ENCODE results near the gene CDKL1. TPM values are rescaled to one million over a fixed set of nuclear protein-coding genes. Genes with fewer than 3 reads are reported as not detected.

CDKL1 gene
- total RNA-seq, 1 experiment from 2014 or later: 2.4 TPM

- no peaks in the 10 kb centered on the region for H3K9me3 ChIP-seq (ENCODE audit: insufficient read depth, low read depth)
- DNase-seq: no peak
- no TSS peak for BruUV-seq (replicated peaks)
- no peaks in the 10 kb centered on the region for H3K79me2 ChIP-seq (ENCODE audit: low read depth)
- no peak overlapping the region for H3K4me2 ChIP-seq
- no peak overlapping the region for H3K4me3 ChIP-seq
- TF ChIP-seq, protein P1, sequence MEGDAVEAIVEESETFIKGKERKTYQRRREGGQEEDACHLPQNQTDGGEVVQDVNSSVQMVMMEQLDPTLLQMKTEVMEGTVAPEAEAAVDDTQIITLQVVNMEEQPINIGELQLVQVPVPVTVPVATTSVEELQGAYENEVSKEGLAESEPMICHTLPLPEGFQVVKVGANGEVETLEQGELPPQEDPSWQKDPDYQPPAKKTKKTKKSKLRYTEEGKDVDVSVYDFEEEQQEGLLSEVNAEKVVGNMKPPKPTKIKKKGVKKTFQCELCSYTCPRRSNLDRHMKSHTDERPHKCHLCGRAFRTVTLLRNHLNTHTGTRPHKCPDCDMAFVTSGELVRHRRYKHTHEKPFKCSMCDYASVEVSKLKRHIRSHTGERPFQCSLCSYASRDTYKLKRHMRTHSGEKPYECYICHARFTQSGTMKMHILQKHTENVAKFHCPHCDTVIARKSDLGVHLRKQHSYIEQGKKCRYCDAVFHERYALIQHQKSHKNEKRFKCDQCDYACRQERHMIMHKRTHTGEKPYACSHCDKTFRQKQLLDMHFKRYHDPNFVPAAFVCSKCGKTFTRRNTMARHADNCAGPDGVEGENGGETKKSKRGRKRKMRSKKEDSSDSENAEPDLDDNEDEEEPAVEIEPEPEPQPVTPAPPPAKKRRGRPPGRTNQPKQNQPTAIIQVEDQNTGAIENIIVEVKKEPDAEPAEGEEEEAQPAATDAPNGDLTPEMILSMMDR (conservative IDR thresholded peaks at IDR 0.05): no peak
- TF ChIP-seq EZH2 (IDR thresholded peaks at IDR 0.05; ENCODE audit: low read depth): no peak
- ChIA-PET CTCF (no interaction called here), POLR2A (ENCODE audit: unreplicated experiment) (no interaction called here)
- intact Hi-C loops (cut with micrococcal nuclease; ENCODE audit: unreplicated experiment): no loop called here
- no peaks in the 10 kb centered on the region; the same call in 1 of the 2 replicates for H3F3A ChIP-seq (ENCODE audit: insufficient read depth, low read depth)
- no peaks in the 10 kb centered on the region for H3K36me3 ChIP-seq (ENCODE audit: low read depth)
- no peak overlapping the region for H3K27ac ChIP-seq
- H3K27me3 ChIP-seq (ENCODE audit: insufficient read depth, low read depth): no peaks in the 10 kb centered on the region
- H2AFZ ChIP-seq: no peak overlapping the region
- H3K4me1 ChIP-seq (replicated peaks; ENCODE audit: insufficient read depth): no peaks in the 10 kb centered on the region
- H4K20me1 ChIP-seq (ENCODE audit: insufficient read depth): no peaks in the 10 kb centered on the region
- no peaks in the 10 kb centered on the region for H3K9me2 ChIP-seq (ENCODE audit: insufficient read depth)
Measured at GRCh38 chr14:50354527-50354926, 42.2 kb downstream of the CDKL1 start.

- no peaks in the 10 kb centered on the region for H3K27me3 ChIP-seq (ENCODE audit: insufficient read depth, low read depth)
- H3K36me3 ChIP-seq (ENCODE audit: low read depth): no peaks in the 10 kb centered on the region
- H4K20me1 ChIP-seq (ENCODE audit: insufficient read depth): no peaks in the 10 kb centered on the region
- CTCF ChIA-PET: no interaction called here
- H3K9me2 ChIP-seq (ENCODE audit: insufficient read depth): no peaks in the 10 kb centered on the region
- H3F3A ChIP-seq (ENCODE audit: insufficient read depth, low read depth): no peaks in the 10 kb centered on the region; the same call in 1 of the 2 replicates
- no peaks in the 10 kb centered on the region for H3K79me2 ChIP-seq (ENCODE audit: low read depth)
- intact Hi-C loops (cut with micrococcal nuclease; ENCODE audit: unreplicated experiment): no loop called here
- no peak for DNase-seq
- TF ChIP-seq, protein P1 (conservative IDR thresholded peaks at IDR 0.05): no peak
- no peak for TF ChIP-seq EZH2 (IDR thresholded peaks at IDR 0.05; ENCODE audit: low read depth)
- POLR2A ChIA-PET (ENCODE audit: unreplicated experiment): no interaction called here
- H3K4me1 ChIP-seq (replicated peaks; ENCODE audit: insufficient read depth): no peaks in the 10 kb centered on the region
- no peak overlapping the region for H3K27ac ChIP-seq
- BruUV-seq (replicated peaks): no TSS peak
- H3K4me3 ChIP-seq: no peak overlapping the region
- H2AFZ ChIP-seq: no peak overlapping the region
- peaks cover under 1% of the 10 kb centered on the region; the same call in 1 of the 2 replicates for H3K9me3 ChIP-seq (ENCODE audit: insufficient read depth, low read depth)
- no peak overlapping the region for H3K4me2 ChIP-seq
Measured at GRCh38 chr14:50353126-50353525, 43.6 kb downstream of the CDKL1 start.

DNA sequence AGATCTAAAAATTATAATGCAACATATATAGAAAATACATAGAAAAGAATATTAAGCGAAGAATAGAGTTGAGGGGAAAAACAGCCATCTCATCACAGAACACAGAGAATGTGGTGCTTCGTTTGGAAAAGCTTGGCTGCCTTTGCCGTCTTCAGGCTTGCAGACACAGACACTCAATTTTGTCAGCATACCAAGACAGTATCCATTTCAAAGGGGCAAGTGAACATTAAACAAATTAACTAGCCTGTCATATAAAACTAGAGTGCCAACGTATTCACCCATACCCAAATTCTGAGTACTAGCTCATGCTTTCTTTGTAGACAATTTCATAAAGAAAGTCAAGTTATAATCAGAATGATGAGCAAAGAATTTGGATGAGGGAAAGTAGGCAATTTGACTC is 44.1 kb downstream of the CDKL1 start:
- ChIA-PET POLR2A (ENCODE audit: unreplicated experiment) (no interaction called here), CTCF (no interaction called here)

More for the DNA sequence above, 44.1 kb downstream of the CDKL1 start:
- no peak overlapping the region for H2AFZ ChIP-seq
- no peak for TF ChIP-seq EZH2 (IDR thresholded peaks at IDR 0.05; ENCODE audit: low read depth)
- TF ChIP-seq, protein P1 (conservative IDR thresholded peaks at IDR 0.05): no peak
- intact Hi-C loops (cut with micrococcal nuclease; ENCODE audit: unreplicated experiment): no loop called here
- no peak overlapping the region for H3K27ac ChIP-seq
- no peaks in the 10 kb centered on the region for H3K9me2 ChIP-seq (ENCODE audit: insufficient read depth)
- H4K20me1 ChIP-seq (ENCODE audit: insufficient read depth): no peaks in the 10 kb centered on the region
- no peaks in the 10 kb centered on the region for H3K36me3 ChIP-seq (ENCODE audit: low read depth)
- H3K4me1 ChIP-seq (replicated peaks; ENCODE audit: insufficient read depth): peaks cover 5% of the 10 kb centered on the region
- peaks cover 4% of the 10 kb centered on the region; the same call in 1 of the 2 replicates for H3K9me3 ChIP-seq (ENCODE audit: insufficient read depth, low read depth)
- H3K27me3 ChIP-seq (ENCODE audit: insufficient read depth, low read depth): no peaks in the 10 kb centered on the region
- no TSS peak for BruUV-seq (replicated peaks)
- no peak for DNase-seq
- no peak overlapping the region for H3K4me3 ChIP-seq
- no peaks in the 10 kb centered on the region for H3K79me2 ChIP-seq (ENCODE audit: low read depth)
- H3K4me2 ChIP-seq: no peak overlapping the region
- no peaks in the 10 kb centered on the region; the same call in 1 of the 2 replicates for H3F3A ChIP-seq (ENCODE audit: insufficient read depth, low read depth)
